ENCODE results near the gene GABRA4. TPM values are rescaled to one million over a fixed set of nuclear protein-coding genes. Genes with fewer than 3 reads are reported as not detected.
A peak's percentile ranks its signal among the peaks of the same experiment; 100 is the strongest.

Gene GABRA4
- total RNA-seq, 1 donor = not detected

DNA sequence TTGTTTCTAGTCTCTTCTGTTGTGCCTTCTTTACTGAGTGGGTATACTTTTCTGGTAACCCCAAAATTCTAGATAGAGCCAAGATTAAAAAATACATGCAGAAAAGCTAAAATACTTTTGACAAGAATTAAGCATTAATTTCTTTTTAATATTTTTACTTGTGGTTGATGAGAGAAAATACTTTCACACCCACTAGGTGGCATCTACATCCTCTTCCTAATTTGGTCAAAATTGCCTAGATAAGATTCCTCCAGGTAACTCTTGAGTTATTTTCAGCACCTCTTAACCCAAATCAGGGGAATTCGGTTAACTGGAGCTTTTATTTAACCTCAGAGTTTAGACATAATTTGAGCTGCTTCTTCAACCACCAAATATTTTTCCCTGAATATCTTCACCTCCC, 55.9 kb downstream of the GABRA4 start:
- no peak for DNase-seq (ENCODE audit: insufficient read length, low spot score, missing footprints)
- Histone ChIP-seq H3K4me3 (ENCODE audit: insufficient read depth, low read length) (no peak overlapping the region), H4K20me1 (ENCODE audit: insufficient read depth, low read length) (no peaks in the 10 kb centered on the region), H3K4me2 (ENCODE audit: insufficient read depth, low read length) (no peak overlapping the region), H3K27ac (ENCODE audit: low read depth, low read length) (no peak overlapping the region), H3K27me3 (ENCODE audit: insufficient read depth, low read length) (no peaks in the 10 kb centered on the region), H3K9me3 (ENCODE audit: low read depth, low read length) (no peaks in the 10 kb centered on the region), H2AFZ (ENCODE audit: low read length) (no peak overlapping the region), H3K4me1 (ENCODE audit: insufficient read depth, low read length) (peaks cover 7% of the 10 kb centered on the region), H3K79me2 (ENCODE audit: insufficient read depth, low read length) (no peaks in the 10 kb centered on the region), H3K36me3 (ENCODE audit: insufficient read depth, low read length) (no peaks in the 10 kb centered on the region)
- TF ChIP-seq CTCF (IDR thresholded peaks at IDR 0.05; ENCODE audit: extremely low read depth, low read depth, low read length) = peak; percentile 38

DNA sequence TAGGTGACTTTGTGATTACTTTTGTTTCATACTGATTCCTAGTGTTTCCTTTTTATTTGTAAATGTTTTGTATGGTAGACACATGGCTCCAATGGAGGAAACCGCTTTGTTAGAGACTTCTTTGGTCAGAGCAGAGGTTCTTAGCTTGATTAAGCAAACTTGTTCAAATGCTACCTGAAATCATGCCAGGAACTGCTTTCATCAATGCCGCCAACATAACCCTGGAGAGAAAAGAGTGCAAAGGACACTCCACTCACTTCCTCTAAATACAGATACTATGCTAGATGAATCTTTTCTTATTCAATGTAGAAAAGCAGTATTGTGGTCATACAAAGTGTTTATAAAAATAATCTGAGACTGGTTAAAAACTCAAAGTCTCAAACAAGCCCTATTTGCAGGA, 58.7 kb downstream of the GABRA4 start:
- H3K4me3 ChIP-seq (ENCODE audit: insufficient read depth, low read length) = no peak overlapping the region
- no peak for DNase-seq (ENCODE audit: insufficient read length, low spot score, missing footprints)
- H4K20me1 ChIP-seq (ENCODE audit: insufficient read depth, low read length) = no peaks in the 10 kb centered on the region
- no peaks in the 10 kb centered on the region for H3K9me3 ChIP-seq (ENCODE audit: low read depth, low read length)
- no peak overlapping the region for H2AFZ ChIP-seq (ENCODE audit: low read length)
- H3K27ac ChIP-seq (ENCODE audit: low read depth, low read length) = no peak overlapping the region
- no peak overlapping the region for H3K4me2 ChIP-seq (ENCODE audit: insufficient read depth, low read length)
- no peak for TF ChIP-seq CTCF (IDR thresholded peaks at IDR 0.05; ENCODE audit: extremely low read depth, low read depth, low read length)
- H3K79me2 ChIP-seq (ENCODE audit: insufficient read depth, low read length) = no peaks in the 10 kb centered on the region
- no peaks in the 10 kb centered on the region for H3K36me3 ChIP-seq (ENCODE audit: insufficient read depth, low read length)
- H3K4me1 ChIP-seq (ENCODE audit: insufficient read depth, low read length) = peaks cover 7% of the 10 kb centered on the region
- no peaks in the 10 kb centered on the region for H3K27me3 ChIP-seq (ENCODE audit: insufficient read depth, low read length)

DNA sequence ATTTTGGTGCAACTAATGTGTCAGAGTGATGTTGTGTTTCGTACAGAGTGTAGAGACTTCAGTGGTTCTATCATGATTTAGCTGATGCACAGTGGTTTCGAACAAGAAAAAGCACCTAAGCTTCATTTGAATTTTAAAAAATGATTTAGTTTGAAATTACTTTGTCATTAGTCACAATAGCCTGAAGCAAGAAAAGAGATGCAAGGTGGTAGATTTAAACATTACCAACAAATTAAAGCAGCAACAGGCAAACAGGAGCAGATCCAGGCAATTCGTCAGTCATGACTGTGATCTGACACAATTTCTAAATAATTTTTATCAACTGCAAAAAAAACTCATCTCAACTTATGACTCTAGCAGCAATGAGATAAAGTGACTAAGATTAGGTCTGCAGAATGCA, 59.7 kb downstream of the GABRA4 start:
- H3K4me3 ChIP-seq (ENCODE audit: insufficient read depth, low read length) = no peak overlapping the region
- no peaks in the 10 kb centered on the region for H4K20me1 ChIP-seq (ENCODE audit: insufficient read depth, low read length)
- H2AFZ ChIP-seq (ENCODE audit: low read length) = no peak overlapping the region
- H3K9me3 ChIP-seq (ENCODE audit: low read depth, low read length) = no peaks in the 10 kb centered on the region
- H3K36me3 ChIP-seq (ENCODE audit: insufficient read depth, low read length) = no peaks in the 10 kb centered on the region
- H3K4me2 ChIP-seq (ENCODE audit: insufficient read depth, low read length) = no peak overlapping the region
- no peak overlapping the region for H3K27ac ChIP-seq (ENCODE audit: low read depth, low read length)
- H3K79me2 ChIP-seq (ENCODE audit: insufficient read depth, low read length) = no peaks in the 10 kb centered on the region
- no peak for DNase-seq (ENCODE audit: insufficient read length, low spot score, missing footprints)
- H3K27me3 ChIP-seq (ENCODE audit: insufficient read depth, low read length) = no peaks in the 10 kb centered on the region
- TF ChIP-seq CTCF (IDR thresholded peaks at IDR 0.05; ENCODE audit: extremely low read depth, low read depth, low read length) = no peak
- peaks cover 7% of the 10 kb centered on the region for H3K4me1 ChIP-seq (ENCODE audit: insufficient read depth, low read length)

- Histone ChIP-seq H3K79me2 (ENCODE audit: insufficient read depth, low read length) (no peaks in the 10 kb centered on the region), H4K20me1 (ENCODE audit: insufficient read depth, low read length) (no peaks in the 10 kb centered on the region), H3K9me3 (ENCODE audit: low read depth, low read length) (no peaks in the 10 kb centered on the region), H3K4me1 (ENCODE audit: insufficient read depth, low read length) (peaks cover 7% of the 10 kb centered on the region), H3K4me2 (ENCODE audit: insufficient read depth, low read length) (no peak overlapping the region), H3K4me3 (ENCODE audit: insufficient read depth, low read length) (no peak overlapping the region), H3K27me3 (ENCODE audit: insufficient read depth, low read length) (peaks cover 14% of the 10 kb centered on the region), H3K27ac (ENCODE audit: low read depth, low read length) (no peak overlapping the region), H3K36me3 (ENCODE audit: insufficient read depth, low read length) (no peaks in the 10 kb centered on the region), H2AFZ (ENCODE audit: low read length) (no peak overlapping the region)
- no peak for DNase-seq (ENCODE audit: insufficient read length, low spot score, missing footprints)
- peak; percentile 80 for TF ChIP-seq CTCF (IDR thresholded peaks at IDR 0.05; ENCODE audit: extremely low read depth, low read depth, low read length)
These were observed 61.4 kb downstream of the GABRA4 start for GRCh38 chr4:46931981-46932380.
